HCT116 (cell line): ENCODE measurements around the gene SPDYE4. TPM values are rescaled to one million over a fixed set of nuclear protein-coding genes. Genes with fewer than 3 reads are reported as not detected.

Experiments used
- ATAC-seq: fragments of 200-7000 bp; cut with Tn5 transposase; 2 replicates; pipeline ENCODE4 v1.9.1; 2020; ENCODE audit warnings: mild to moderate bottlenecking, moderate library complexity
- BruUV-seq: library from RNA; stranded (reverse); fragments of 400-500 nt; replicated peaks from 2 replicates; lab custom pipeline; 2021; lab: Mats Ljungman, UMichigan
- CTCF ChIA-PET: fragments of 300-600 bp; sonication (Branson Sonifier 250); formaldehyde crosslinking; loops from one replicate; lab custom pipeline; 2021; ENCODE audit warnings: antibody characterized with exemption; lab: Charles Lee
- POLR2A ChIA-PET: fragments of 300-600, 350-600 bp; sonication (Branson Sonifier 250); formaldehyde crosslinking; loops from one replicate; lab custom pipeline; 2021; ENCODE audit warnings: antibody characterized with exemption; lab: Charles Lee
- RAD21 ChIA-PET, 2 experiments: fragments of 300-600 bp; sonication (Branson Sonifier 250); formaldehyde crosslinking; loops; one replicate each; lab custom pipeline; 2023; ENCODE audit warnings: low total read pairs in 2 of 2; ENCODE audit not compliant: uncharacterized antibody in 2 of 2, unreplicated experiment in 2 of 2, low non-redundant PET in 1 of 2; lab: Charles Lee
- DNase-seq: peaks from one replicate; pipeline ENCODE4 v3.0.0-alpha.2; 2010; ENCODE audit warnings: low read depth, low spot score
- H2AFZ ChIP-seq: fragments of 200-600 bp; shearing (Covaris generic), sonication (generic); 2 replicates; pipeline ENCODE4 v1.6.1; 2017; ENCODE audit warnings: low read depth, mixed run types, mixed read lengths, antibody characterized with exemption, low read length; ENCODE audit not compliant: poor library complexity, severe bottlenecking
- H3K27ac ChIP-seq: 2 replicates; pipeline ENCODE4 v1.5.1; 2012; ENCODE audit warnings: low read depth, low read length
- H3K27me3 ChIP-seq: fragments of 200-600 bp; sonication (generic); 2 replicates; pipeline ENCODE4 v1.6.1; 2016; ENCODE audit warnings: mixed run types, low read length, mixed read lengths; ENCODE audit not compliant: insufficient read depth
- H3K36me3 ChIP-seq, 2 experiments: fragments of 200-500 bp in 1 of 2; fragments of 200-600 bp in 1 of 2; sonication (Bioruptor generic) in 1 of 2; sonication (generic) in 1 of 2; 2 replicates each; pipeline versions ENCODE4 v1.5.1 to v1.6.1; 2014 to 2016; ENCODE audit warnings: low read length in 2 of 2, inconsistent platforms in 1 of 2, mixed read lengths in 1 of 2, mixed run types in 1 of 2; ENCODE audit not compliant: insufficient read depth in 2 of 2, control insufficient read depth in 1 of 2
- H3K4me1 ChIP-seq, 2 experiments: fragments of 200-600 bp in 1 of 2; sonication (generic) in 1 of 2; 2 replicates each; pipeline versions ENCODE4 v1.5.1 to v1.6.1; 2012 to 2017; ENCODE audit warnings: low read length in 2 of 2, inconsistent platforms in 1 of 2, mild to moderate bottlenecking in 1 of 2, mixed read lengths in 1 of 2, mixed run types in 1 of 2, moderate library complexity in 1 of 2; ENCODE audit not compliant: insufficient read depth in 2 of 2, control insufficient read depth in 1 of 2
- H3K4me2 ChIP-seq: fragments of 200-600 bp; sonication (generic); 2 replicates; pipeline ENCODE4 v1.6.1; 2017; ENCODE audit warnings: mixed run types, low read length, mixed read lengths
- H3K4me3 ChIP-seq, 2 experiments: fragments of 200-600 bp in 1 of 2; sonication (generic) in 1 of 2; replicated peaks in 1 of 2; 2 replicates each; pipeline ENCODE4 v1.5.1; 2011 to 2016; ENCODE audit warnings: low read length in 2 of 2, control low read depth in 1 of 2, low read depth in 1 of 2, mild to moderate bottlenecking in 1 of 2, mixed read lengths in 1 of 2, mixed run types in 1 of 2
- H3K79me2 ChIP-seq: fragments of 200-600 bp; sonication (generic); 2 replicates; pipeline ENCODE4 v1.6.1; 2017; ENCODE audit warnings: mild to moderate bottlenecking, mixed run types, low read length, moderate library complexity, mixed read lengths; ENCODE audit not compliant: insufficient read depth
- H3K9ac ChIP-seq: fragments of 200-600 bp; sonication (generic); 2 replicates; pipeline ENCODE4 v1.6.1; 2016; ENCODE audit warnings: low read length, mixed read lengths
- H3K9me2 ChIP-seq: fragments of 200-600 bp; sonication (generic), shearing (Covaris generic); 2 replicates; pipeline ENCODE4 v1.6.1; 2017; ENCODE audit warnings: mixed run types, mild to moderate bottlenecking, moderate library complexity; ENCODE audit not compliant: insufficient read depth
- H3K9me3 ChIP-seq, 2 experiments: fragments of 200-500 bp in 1 of 2; fragments of 200-600 bp in 1 of 2; sonication (Bioruptor generic) in 1 of 2; sonication (generic) in 1 of 2; 2 replicates each; pipeline ENCODE4 v1.6.1; 2014 to 2017; ENCODE audit warnings: low read length in 2 of 2, mixed read lengths in 2 of 2, inconsistent platforms in 1 of 2, low read depth in 1 of 2, mild to moderate bottlenecking in 1 of 2, mixed run types in 1 of 2, moderate library complexity in 1 of 2; ENCODE audit not compliant: control insufficient read depth in 1 of 2, insufficient read depth in 1 of 2
- H4K20me1 ChIP-seq: fragments of 200-600 bp; sonication (generic), shearing (Covaris generic); 2 replicates; pipeline ENCODE4 v1.6.1; 2017; ENCODE audit warnings: mixed run types, mild to moderate bottlenecking, moderate library complexity; ENCODE audit not compliant: insufficient read depth
- ATF3 ChIP-seq: IDR thresholded peaks from 2 replicates; pipeline ENCODE4 v1.6.1; 2012
- CBX3 ChIP-seq: IDR thresholded peaks from 2 replicates; pipeline ENCODE4 v1.6.1; 2012; ENCODE audit warnings: low read depth
- CEBPB ChIP-seq: IDR thresholded peaks from 2 replicates; pipeline ENCODE4 v1.6.1; 2012; ENCODE audit warnings: low read depth
- CTCF ChIP-seq, 3 experiments: fragments of 200-600 bp in 1 of 3; sonication (generic) in 1 of 3; IDR thresholded peaks in 2 of 3; conservative IDR thresholded peaks in 1 of 3; 2 replicates each; pipeline ENCODE4 v1.5.1; 2012 to 2017; ENCODE audit warnings: low read depth in 2 of 3, low read length in 2 of 3, antibody characterized with exemption in 1 of 3, borderline replicate concordance in 1 of 3, control low read depth in 1 of 3, mild to moderate bottlenecking in 1 of 3, mixed read lengths in 1 of 3, mixed run types in 1 of 3, moderate library complexity in 1 of 3; ENCODE audit not compliant: insufficient read depth in 1 of 3
- EGR1 ChIP-seq: IDR thresholded peaks from 2 replicates; pipeline ENCODE4 v1.6.1; 2012; ENCODE audit warnings: low read depth
- ELF1 ChIP-seq: IDR thresholded peaks from 2 replicates; pipeline ENCODE4 v1.6.1; 2012; ENCODE audit warnings: low read depth, borderline replicate concordance
- EZH2 ChIP-seq: fragments of 200-600 bp; sonication (generic); IDR thresholded peaks from 2 replicates; pipeline ENCODE4 v1.6.1; 2017; ENCODE audit warnings: antibody characterized with exemption, mixed run types
- EZH2phosphoT487 ChIP-seq: fragments of 200-600 bp; IDR thresholded peaks from 2 replicates; pipeline ENCODE4 v1.6.1; 2018; ENCODE audit warnings: antibody characterized with exemption, borderline replicate concordance
- FOSL1 ChIP-seq: IDR thresholded peaks from 2 replicates; pipeline ENCODE4 v1.6.1; 2012; ENCODE audit warnings: low read depth
- JUND ChIP-seq: IDR thresholded peaks from 2 replicates; pipeline ENCODE4 v1.6.1; 2012
- MAX ChIP-seq: IDR thresholded peaks from 2 replicates; pipeline ENCODE4 v1.6.1; 2012
- SP1 ChIP-seq: IDR thresholded peaks from 2 replicates; pipeline ENCODE4 v1.6.1; 2012; ENCODE audit warnings: low read depth
- TCF7L2 ChIP-seq: IDR thresholded peaks from 2 replicates; pipeline ENCODE4 v1.7.0; 2011; ENCODE audit warnings: borderline replicate concordance, inconsistent platforms; ENCODE audit not compliant: insufficient read depth, insufficient read length; ENCODE audit errors: extremely low read depth
- ZBTB33 ChIP-seq: IDR thresholded peaks from 2 replicates; pipeline ENCODE4 v1.6.1; 2011; ENCODE audit warnings: mild to moderate bottlenecking, low read length, moderate library complexity; ENCODE audit not compliant: insufficient replicate concordance; ENCODE audit errors: extremely low read depth
- intact Hi-C: fragments of 100-400 bp; cut with micrococcal nuclease; formaldehyde crosslinking; loops from 2 replicates; pipeline ENCODE4 v1.10.0; 2022
- total RNA-seq: library from RNA; stranded (reverse); gene quantifications from one replicate; pipeline ENCODE4 v1.2.1, GENCODE V29; 2021; ENCODE audit not compliant: unreplicated experiment

The SPDYE4 gene
- total RNA-seq, 1 experiment from 2014 or later = not detected

GRCh38 chr17:8719291-8720246, 38.8 kb downstream of the SPDYE4 start:
- ChIA-PET CTCF (no interaction called here), RAD21 (no interaction called here), POLR2A (no interaction called here)
- H2AFZ ChIP-seq = no peak overlapping the region
- H3K27me3 ChIP-seq = no peaks in the 10 kb centered on the region
- no TSS peak for BruUV-seq
- no peak overlapping the region for H3K4me2 ChIP-seq
- intact Hi-C loops = no loop called here
- no peaks in the 10 kb centered on the region for H4K20me1 ChIP-seq
- TF ChIP-seq MAX = no peak
- TF ChIP-seq CBX3 = no peak
- no peak for TF ChIP-seq ATF3
- no peak for TF ChIP-seq EZH2
- no peak for TF ChIP-seq ELF1
- no peak for TF ChIP-seq EZH2phosphoT487
- no peak for TF ChIP-seq JUND
- TF ChIP-seq SP1 = no peak
- H3K9me2 ChIP-seq = no peaks in the 10 kb centered on the region
- H3K79me2 ChIP-seq = no peaks in the 10 kb centered on the region
- H3K4me1 ChIP-seq = no peaks in the 10 kb centered on the region
- H3K9me3 ChIP-seq = no peaks in the 10 kb centered on the region
- H3K9ac ChIP-seq = no peak overlapping the region
- no peak overlapping the region for H3K27ac ChIP-seq
- H3K4me3 ChIP-seq = no peak overlapping the region
- no peaks in the 10 kb centered on the region for H3K36me3 ChIP-seq
- no peak for DNase-seq
- ATAC-seq = no peak

- intact Hi-C loops = no loop called here
- Histone ChIP-seq H3K27me3 (no peaks in the 10 kb centered on the region), H3K36me3 (no peaks in the 10 kb centered on the region), H2AFZ (no peak overlapping the region), H3K9ac (no peak overlapping the region), H3K9me2 (no peaks in the 10 kb centered on the region), H4K20me1 (no peaks in the 10 kb centered on the region), H3K9me3 (no peaks in the 10 kb centered on the region), H3K27ac (no peak overlapping the region), H3K79me2 (no peaks in the 10 kb centered on the region), H3K4me2 (no peak overlapping the region), H3K4me3 (no peak overlapping the region), H3K4me1 (no peaks in the 10 kb centered on the region)
- POLR2A ChIA-PET = no interaction called here
- DNase-seq (no peak), ATAC-seq (no peak)
- CTCF ChIA-PET = no interaction called here
- BruUV-seq = no TSS peak
- RAD21 ChIA-PET = no interaction called here
- TF ChIP-seq CEBPB (no peak), FOSL1 (no peak), JUND (no peak), SP1 (no peak), EGR1 (no peak), TCF7L2 (no peak), MAX (no peak), ZBTB33 (no peak), CTCF (IDR thresholded peaks at IDR 0.05 in 2 of 3, conservative IDR thresholded peaks at IDR 0.05 in 1 of 3; ENCODE audit: borderline replicate concordance in 1 of 3, insufficient read depth in 1 of 3, low read depth in 2 of 3, low read length in 2 of 3) (no peak), CBX3 (no peak)
Observed at GRCh38 chr17:8718001-8718563, 40.3 kb downstream of the SPDYE4 start.
